ENCODE data around the gene CWF19L2.
"Not testable (repeated sequence)": the region's sequence is repeated elsewhere in the genome, so short reads cannot be mapped to it uniquely, and the experiment has no call there.

CWF19L2 gene

GRCh38 chr11:107472966-107473365 is 15.3 kb upstream of the CWF19L2 start:
- H3K36me3 ChIP-seq (ENCODE audit: insufficient read depth, low read length), result no peaks in the 10 kb centered on the region
- peaks cover 6% of the 10 kb centered on the region for H3K27me3 ChIP-seq (ENCODE audit: insufficient read depth, low read length)
- no peak overlapping the region for H2AFZ ChIP-seq (ENCODE audit: low read depth, low read length)
- H3K4me1 ChIP-seq (ENCODE audit: insufficient read depth, low read length), result no peaks in the 10 kb centered on the region
- H3K9me3 ChIP-seq (ENCODE audit: low read length), result no peaks in the 10 kb centered on the region
- H3K4me3 ChIP-seq (ENCODE audit: low read length), result no peak overlapping the region

- H3K36me3 ChIP-seq (ENCODE audit: insufficient read depth, low read length), result no peaks in the 10 kb centered on the region
- H3K27me3 ChIP-seq (ENCODE audit: insufficient read depth, low read length), result peaks cover under 1% of the 10 kb centered on the region
- H3K4me3 ChIP-seq (ENCODE audit: low read length), result no peak overlapping the region
- H2AFZ ChIP-seq (ENCODE audit: low read depth, low read length), result no peak overlapping the region
- H3K4me1 ChIP-seq (ENCODE audit: insufficient read depth, low read length), result no peaks in the 10 kb centered on the region
- H3K9me3 ChIP-seq (ENCODE audit: low read length), result no peaks in the 10 kb centered on the region
These were observed 11.0 kb upstream of the CWF19L2 start for GRCh38 chr11:107468596-107468995.

- Histone ChIP-seq H3K4me1 (ENCODE audit: insufficient read depth, low read length) (no peaks in the 10 kb centered on the region), H3K9me3 (ENCODE audit: low read length) (no peaks in the 10 kb centered on the region), H3K4me3 (ENCODE audit: low read length) (no peak overlapping the region), H2AFZ (ENCODE audit: low read depth, low read length) (no peak overlapping the region), H3K36me3 (ENCODE audit: insufficient read depth, low read length) (no peaks in the 10 kb centered on the region), H3K27me3 (ENCODE audit: insufficient read depth, low read length) (no peaks in the 10 kb centered on the region)
These were observed 10.1 kb upstream of the CWF19L2 start for GRCh38 chr11:107467696-107468095.

GRCh38 chr11:107466275-107466866 is 8.7 kb upstream of the CWF19L2 start:
- not testable (repeated sequence) for H3K27me3 ChIP-seq (ENCODE audit: insufficient read depth, low read length); H3K36me3 ChIP-seq (ENCODE audit: insufficient read depth, low read length); H3K4me3 ChIP-seq (ENCODE audit: low read length); H2AFZ ChIP-seq (ENCODE audit: low read depth, low read length); H3K4me1 ChIP-seq (ENCODE audit: insufficient read depth, low read length); H3K9me3 ChIP-seq (ENCODE audit: low read length)

- Histone ChIP-seq H3K27me3 (ENCODE audit: insufficient read depth, low read length) (no peaks in the 10 kb centered on the region), H2AFZ (ENCODE audit: low read depth, low read length) (peak overlapping the region; percentile 77), H3K36me3 (ENCODE audit: insufficient read depth, low read length) (peaks cover 21% of the 10 kb centered on the region), H3K4me3 (ENCODE audit: low read length) (peak overlapping the region; percentile 95), H3K4me1 (ENCODE audit: insufficient read depth, low read length) (peaks cover 15% of the 10 kb centered on the region), H3K9me3 (ENCODE audit: low read length) (no peaks in the 10 kb centered on the region)
These were observed 444 bp downstream of the CWF19L2 start for GRCh38 chr11:107457205-107457557.

- Histone ChIP-seq H3K4me3 (ENCODE audit: low read length) (no peak overlapping the region), H3K27me3 (ENCODE audit: insufficient read depth, low read length) (no peaks in the 10 kb centered on the region), H3K4me1 (ENCODE audit: insufficient read depth, low read length) (peaks cover 15% of the 10 kb centered on the region), H3K36me3 (ENCODE audit: insufficient read depth, low read length) (peaks cover 33% of the 10 kb centered on the region), H2AFZ (ENCODE audit: low read depth, low read length) (no peak overlapping the region), H3K9me3 (ENCODE audit: low read length) (no peaks in the 10 kb centered on the region)
These were observed 3.9 kb downstream of the CWF19L2 start for GRCh38 chr11:107453594-107454286.

GRCh38 chr11:107446822-107447431 is 10.7 kb downstream of the CWF19L2 start:
- no peaks in the 10 kb centered on the region for H3K27me3 ChIP-seq (ENCODE audit: insufficient read depth, low read length)

GRCh38 chr11:107442715-107443215 is 14.9 kb downstream of the CWF19L2 start:
- Histone ChIP-seq H2AFZ (ENCODE audit: low read depth, low read length) (no peak overlapping the region), H3K27me3 (ENCODE audit: insufficient read depth, low read length) (no peaks in the 10 kb centered on the region), H3K4me3 (ENCODE audit: low read length) (no peak overlapping the region), H3K9me3 (ENCODE audit: low read length) (no peaks in the 10 kb centered on the region), H3K36me3 (ENCODE audit: insufficient read depth, low read length) (peaks cover 43% of the 10 kb centered on the region), H3K4me1 (ENCODE audit: insufficient read depth, low read length) (peaks cover 12% of the 10 kb centered on the region)

More at GRCh38 chr11:107446822-107447431, 10.7 kb downstream of the CWF19L2 start:
- H3K9me3 ChIP-seq (ENCODE audit: low read length), result no peaks in the 10 kb centered on the region
- H3K36me3 ChIP-seq (ENCODE audit: insufficient read depth, low read length), result peaks cover 23% of the 10 kb centered on the region
- H3K4me1 ChIP-seq (ENCODE audit: insufficient read depth, low read length), result peaks cover 13% of the 10 kb centered on the region
- no peak overlapping the region for H3K4me3 ChIP-seq (ENCODE audit: low read length)
- no peak overlapping the region for H2AFZ ChIP-seq (ENCODE audit: low read depth, low read length)

GRCh38 chr11:107439586-107440167 is 17.9 kb downstream of the CWF19L2 start:
- Histone ChIP-seq H3K36me3 (ENCODE audit: insufficient read depth, low read length) (peaks cover 41% of the 10 kb centered on the region), H3K9me3 (ENCODE audit: low read length) (no peaks in the 10 kb centered on the region), H3K27me3 (ENCODE audit: insufficient read depth, low read length) (no peaks in the 10 kb centered on the region), H2AFZ (ENCODE audit: low read depth, low read length) (no peak overlapping the region), H3K4me3 (ENCODE audit: low read length) (no peak overlapping the region), H3K4me1 (ENCODE audit: insufficient read depth, low read length) (no peaks in the 10 kb centered on the region)

- no peak overlapping the region for H3K4me3 ChIP-seq (ENCODE audit: low read length)
- no peaks in the 10 kb centered on the region for H3K27me3 ChIP-seq (ENCODE audit: insufficient read depth, low read length)
- H3K9me3 ChIP-seq (ENCODE audit: low read length), result no peaks in the 10 kb centered on the region
- H2AFZ ChIP-seq (ENCODE audit: low read depth, low read length), result no peak overlapping the region
- H3K36me3 ChIP-seq (ENCODE audit: insufficient read depth, low read length), result peaks cover 39% of the 10 kb centered on the region
- H3K4me1 ChIP-seq (ENCODE audit: insufficient read depth, low read length), result peaks cover 2% of the 10 kb centered on the region
These were observed 19.5 kb downstream of the CWF19L2 start for GRCh38 chr11:107438148-107438547.

GRCh38 chr11:107430525-107430924 is 27.1 kb downstream of the CWF19L2 start:
- H3K36me3 ChIP-seq (ENCODE audit: insufficient read depth, low read length), result peaks cover 23% of the 10 kb centered on the region
- no peak overlapping the region for H2AFZ ChIP-seq (ENCODE audit: low read depth, low read length)
- H3K9me3 ChIP-seq (ENCODE audit: low read length), result no peaks in the 10 kb centered on the region
- no peaks in the 10 kb centered on the region for H3K27me3 ChIP-seq (ENCODE audit: insufficient read depth, low read length)
- no peak overlapping the region for H3K4me3 ChIP-seq (ENCODE audit: low read length)
- H3K4me1 ChIP-seq (ENCODE audit: insufficient read depth, low read length), result peaks cover 2% of the 10 kb centered on the region

GRCh38 chr11:107427569-107428180 is 29.9 kb downstream of the CWF19L2 start:
- H3K9me3 ChIP-seq (ENCODE audit: low read length), result no peaks in the 10 kb centered on the region
- peaks cover 21% of the 10 kb centered on the region for H3K36me3 ChIP-seq (ENCODE audit: insufficient read depth, low read length)
- H3K27me3 ChIP-seq (ENCODE audit: insufficient read depth, low read length), result no peaks in the 10 kb centered on the region
- no peak overlapping the region for H3K4me3 ChIP-seq (ENCODE audit: low read length)
- no peak overlapping the region for H2AFZ ChIP-seq (ENCODE audit: low read depth, low read length)
- no peaks in the 10 kb centered on the region for H3K4me1 ChIP-seq (ENCODE audit: insufficient read depth, low read length)

- Histone ChIP-seq H3K4me1 (ENCODE audit: insufficient read depth, low read length) (peaks cover 2% of the 10 kb centered on the region), H3K4me3 (ENCODE audit: low read length) (no peak overlapping the region), H3K27me3 (ENCODE audit: insufficient read depth, low read length) (no peaks in the 10 kb centered on the region)
These were observed 44.3 kb downstream of the CWF19L2 start for GRCh38 chr11:107413352-107413751.

More at GRCh38 chr11:107413352-107413751, 44.3 kb downstream of the CWF19L2 start:
- Histone ChIP-seq H2AFZ (ENCODE audit: low read depth, low read length) (no peak overlapping the region), H3K36me3 (ENCODE audit: insufficient read depth, low read length) (peaks cover 20% of the 10 kb centered on the region), H3K9me3 (ENCODE audit: low read length) (no peaks in the 10 kb centered on the region)

Data from neuron (in vitro differentiated cells).